ENCODE measurements around the gene CLPTM1L.
"Not testable (repeated sequence)": the region's sequence is repeated elsewhere in the genome, so short reads cannot be mapped to it uniquely, and the experiment has no call there.

DNA sequence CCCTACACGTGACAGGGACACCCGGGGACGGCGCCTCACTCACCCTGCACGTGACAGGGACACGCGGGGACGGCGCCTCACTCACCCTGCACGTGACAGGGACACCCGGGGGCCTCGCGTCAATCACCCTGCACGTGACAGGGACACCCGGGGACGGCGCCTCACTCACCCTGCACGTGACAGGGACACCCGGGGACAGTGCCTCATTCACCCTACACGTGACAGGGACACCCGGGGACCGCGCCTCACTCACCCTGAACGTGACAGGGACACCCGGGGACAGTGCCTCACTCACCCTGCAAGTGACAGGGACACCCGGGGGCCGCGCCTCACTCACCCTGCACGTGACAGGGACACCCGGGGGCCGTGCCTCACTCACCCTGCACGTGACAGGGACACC is 55.3 kb downstream of the CLPTM1L start:
- TF ChIP-seq, protein P1, sequence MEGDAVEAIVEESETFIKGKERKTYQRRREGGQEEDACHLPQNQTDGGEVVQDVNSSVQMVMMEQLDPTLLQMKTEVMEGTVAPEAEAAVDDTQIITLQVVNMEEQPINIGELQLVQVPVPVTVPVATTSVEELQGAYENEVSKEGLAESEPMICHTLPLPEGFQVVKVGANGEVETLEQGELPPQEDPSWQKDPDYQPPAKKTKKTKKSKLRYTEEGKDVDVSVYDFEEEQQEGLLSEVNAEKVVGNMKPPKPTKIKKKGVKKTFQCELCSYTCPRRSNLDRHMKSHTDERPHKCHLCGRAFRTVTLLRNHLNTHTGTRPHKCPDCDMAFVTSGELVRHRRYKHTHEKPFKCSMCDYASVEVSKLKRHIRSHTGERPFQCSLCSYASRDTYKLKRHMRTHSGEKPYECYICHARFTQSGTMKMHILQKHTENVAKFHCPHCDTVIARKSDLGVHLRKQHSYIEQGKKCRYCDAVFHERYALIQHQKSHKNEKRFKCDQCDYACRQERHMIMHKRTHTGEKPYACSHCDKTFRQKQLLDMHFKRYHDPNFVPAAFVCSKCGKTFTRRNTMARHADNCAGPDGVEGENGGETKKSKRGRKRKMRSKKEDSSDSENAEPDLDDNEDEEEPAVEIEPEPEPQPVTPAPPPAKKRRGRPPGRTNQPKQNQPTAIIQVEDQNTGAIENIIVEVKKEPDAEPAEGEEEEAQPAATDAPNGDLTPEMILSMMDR (conservative IDR thresholded peaks at IDR 0.05 in 1 of 2, IDR thresholded peaks at IDR 0.05 in 1 of 2; ENCODE audit: extremely low read depth in 1 of 2, insufficient read depth in 1 of 2, low read depth in 1 of 2, low read length in 2 of 2), result not testable (repeated sequence)
- not testable (repeated sequence) for TF ChIP-seq EZH2 (IDR thresholded peaks at IDR 0.05; ENCODE audit: borderline replicate concordance, low read length)

Measured in mammary epithelial cell (primary cell).